D721Med (cell line): ENCODE data around the gene ABCA7.

Source experiments
- DNase-seq: peaks from one replicate; pipeline ENCODE4 v3.0.0; 2011; ENCODE audit warnings: low spot score; ENCODE audit not compliant: insufficient read length
- FAIRE-seq: peaks from 2 replicates; lab custom pipeline; 2011; peaks lifted over from hg19 to GRCh38; lab: Jason Lieb, UNC
- CTCF ChIP-seq: IDR thresholded peaks from 2 replicates; pipeline ENCODE4 v1.5.1; 2012; ENCODE audit warnings: mild to moderate bottlenecking, control low read depth; ENCODE audit not compliant: insufficient read depth; ENCODE audit errors: missing control alignments

The ABCA7 gene

GRCh38 chr19:1014161-1015060 is 25.5 kb upstream of the ABCA7 start:
- TF ChIP-seq CTCF = no peak
- FAIRE-seq (no peak), DNase-seq (no peak)

GRCh38 chr19:1015061-1015781 is 24.7 kb upstream of the ABCA7 start:
- FAIRE-seq (no peak), DNase-seq (no peak)
- TF ChIP-seq CTCF = no peak

- no peak for FAIRE-seq
- no peak for DNase-seq
- no peak for TF ChIP-seq CTCF
Observed at GRCh38 chr19:1015782-1016646, 23.9 kb upstream of the ABCA7 start.

DNA sequence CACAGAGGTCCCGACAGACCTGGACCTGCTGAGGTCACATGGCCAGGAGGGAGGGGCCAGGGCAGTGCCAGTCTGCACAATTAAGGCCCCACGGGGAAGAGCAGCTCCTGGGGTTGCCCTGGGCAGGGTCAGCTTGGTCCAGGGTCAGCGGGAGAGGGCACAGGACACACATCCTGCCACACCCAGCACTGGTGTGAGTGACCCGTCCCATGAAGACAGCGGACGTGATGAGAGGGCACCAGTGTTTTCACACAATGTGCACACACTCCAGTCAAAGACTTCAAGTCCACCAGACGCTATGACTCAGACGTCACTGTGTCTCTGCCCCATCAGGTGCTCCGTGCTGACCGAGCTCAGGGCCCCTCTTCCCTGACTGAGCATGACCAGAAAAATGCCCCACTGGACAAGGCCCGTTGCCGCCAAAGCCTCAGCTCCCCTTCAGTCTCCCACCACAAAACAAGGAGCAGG is 23.2 kb upstream of the ABCA7 start:
- DNase-seq (no peak), FAIRE-seq (no peak)
- TF ChIP-seq CTCF = no peak

DNA sequence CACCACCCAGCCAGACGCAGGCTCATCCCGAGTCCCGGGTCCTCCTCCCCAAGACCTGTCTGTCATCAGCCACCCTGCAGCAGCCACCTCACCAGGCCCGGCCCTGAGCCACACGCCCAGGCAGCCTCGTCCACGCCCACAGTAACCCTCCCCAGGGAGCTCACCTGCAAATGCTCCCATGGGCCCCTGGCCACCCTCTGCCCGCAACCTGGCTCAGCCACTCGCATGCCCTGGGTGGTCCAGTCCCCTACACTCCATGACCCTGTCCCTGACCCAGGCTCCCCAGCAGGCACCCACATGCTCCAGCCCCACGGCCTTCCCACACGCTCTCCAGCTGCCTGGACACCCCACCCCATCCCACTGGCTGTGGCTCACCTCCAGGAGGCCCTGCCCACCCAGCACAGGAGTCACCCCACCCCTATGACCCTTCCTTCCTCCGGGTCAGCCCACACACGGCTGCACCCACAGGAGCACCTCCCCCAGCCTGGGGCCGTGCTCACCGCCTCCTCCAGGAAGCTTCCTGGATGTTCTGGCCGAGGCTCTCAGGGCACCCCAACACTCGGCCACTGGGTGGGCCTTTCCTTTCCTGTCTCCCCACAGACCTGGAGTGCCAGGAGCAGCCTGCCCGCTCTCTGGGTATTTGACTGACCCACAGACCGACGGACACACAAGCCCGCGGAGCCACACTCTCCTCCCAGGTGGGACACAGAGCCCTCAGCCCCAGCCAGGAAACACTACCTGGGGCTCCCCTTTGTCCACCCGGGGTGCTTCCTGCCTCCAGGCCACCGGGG is 22.6 kb upstream of the ABCA7 start:
- DNase-seq = no peak
- TF ChIP-seq CTCF = no peak
- no peak for FAIRE-seq

DNA sequence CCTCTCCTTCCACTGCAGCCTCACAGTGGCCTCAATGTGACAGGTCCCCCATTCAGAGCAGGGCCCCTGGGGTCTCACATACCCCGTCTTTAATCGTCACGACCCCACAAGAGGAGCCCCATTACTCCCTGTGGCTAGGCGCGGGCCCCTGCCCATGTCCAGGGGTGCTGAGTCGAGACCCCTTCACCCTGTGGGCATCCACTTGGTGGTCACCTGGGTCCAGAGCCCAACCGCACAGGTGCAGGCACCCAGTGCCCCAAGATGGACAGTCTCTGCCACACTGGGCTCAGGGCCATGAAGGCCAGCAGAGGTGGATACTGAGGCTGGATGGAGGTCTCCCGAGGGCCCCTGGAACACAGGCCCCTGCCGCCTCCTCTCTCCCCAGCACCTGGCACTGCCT is 22.0 kb upstream of the ABCA7 start:
- no peak for DNase-seq
- no peak for TF ChIP-seq CTCF
- no peak for FAIRE-seq
